ENCODE measurements around the gene FNIP1. TPM values are rescaled to one million over a fixed set of nuclear protein-coding genes. Genes with fewer than 3 reads are reported as not detected.
A peak's percentile ranks its signal among the peaks of the same experiment; 100 is the strongest.

The FNIP1 gene
- total and polyA plus RNA-seq, 12 donors: 2.9 to 63.4 (median 33.8) TPM

- 84 to 92% (median 88%) methylated on average over 1 of the region's 1 CpG for WGBS, 4 donors
- DNase-seq: no peak
- Histone ChIP-seq H3K27ac (no peak overlapping the region), H3K36me3 (replicated peaks in 1 of 2) (no peaks in the 10 kb centered on the region), H3K4me3 (no peak overlapping the region), H3K4me1 (replicated peaks in 1 of 2) (peaks cover 11 to 12% of the 10 kb centered on the region in 2 donors), H3K9me3 (replicated peaks in 1 of 3) (no peaks in the 10 kb centered on the region), H3K27me3 (no peaks in the 10 kb centered on the region)
- intact Hi-C loops (cut with DNase I): no loop called here
- no peak for TF ChIP-seq CTCF (IDR thresholded peaks at IDR 0.05)
- TF ChIP-seq POLR2A (IDR thresholded peaks at IDR 0.05): no peak
These were observed 187.0 kb downstream of the FNIP1 start for GRCh38 chr5:131609774-131610173.

- 84 to 90% (median 87%) methylated on average over 5 of the region's 5 CpGs for WGBS, 4 donors
- no peaks in the 10 kb centered on the region for H3K27me3 ChIP-seq
- no peak for DNase-seq
- no peak overlapping the region for H3K4me3 ChIP-seq
- H3K4me1 ChIP-seq (replicated peaks in 1 of 2): peaks cover 11 to 12% of the 10 kb centered on the region in 2 donors
- TF ChIP-seq POLR2A (IDR thresholded peaks at IDR 0.05) (no peak), CTCF (IDR thresholded peaks at IDR 0.05) (no peak)
- intact Hi-C loops (cut with DNase I): no loop called here
- no peaks in the 10 kb centered on the region for H3K9me3 ChIP-seq (replicated peaks in 1 of 3)
- no peak overlapping the region for H3K27ac ChIP-seq
- H3K36me3 ChIP-seq (replicated peaks in 1 of 2): no peaks in the 10 kb centered on the region
These were observed 188.2 kb downstream of the FNIP1 start for GRCh38 chr5:131608597-131608996.

GRCh38 chr5:131607903-131608540 lies 188.8 kb downstream of the FNIP1 start:
- H3K27me3 ChIP-seq: no peaks in the 10 kb centered on the region
- no peak overlapping the region for H3K27ac ChIP-seq
- no peaks in the 10 kb centered on the region for H3K36me3 ChIP-seq (replicated peaks in 1 of 2)
- peak in 3 of 7 donors; percentile 23 to 25 (median 23) for DNase-seq
- TF ChIP-seq CTCF (IDR thresholded peaks at IDR 0.05) (no peak), POLR2A (IDR thresholded peaks at IDR 0.05) (no peak)
- no peaks in the 10 kb centered on the region for H3K9me3 ChIP-seq (replicated peaks in 1 of 3)
- intact Hi-C loops (cut with DNase I): no loop called here
- peaks cover 11 to 12% of the 10 kb centered on the region in 2 donors for H3K4me1 ChIP-seq (replicated peaks in 1 of 2)
- H3K4me3 ChIP-seq: no peak overlapping the region
- WGBS, 4 donors: 43 to 53% (median 51%) methylated on average over 4 of the region's 4 CpGs

- WGBS, 4 donors: 85 to 86% (median 86%) methylated on average over 4 of the region's 4 CpGs
- Histone ChIP-seq H3K4me1 (replicated peaks in 1 of 2) (peaks cover 11 to 12% of the 10 kb centered on the region in 2 donors), H3K36me3 (replicated peaks in 1 of 2) (no peaks in the 10 kb centered on the region), H3K27ac (no peak overlapping the region), H3K27me3 (no peaks in the 10 kb centered on the region), H3K4me3 (no peak overlapping the region), H3K9me3 (replicated peaks in 1 of 3) (no peaks in the 10 kb centered on the region)
- DNase-seq: no peak
- TF ChIP-seq POLR2A (IDR thresholded peaks at IDR 0.05): no peak
- no peak for TF ChIP-seq CTCF (IDR thresholded peaks at IDR 0.05)
- intact Hi-C loops (cut with DNase I): no loop called here
These were observed 189.4 kb downstream of the FNIP1 start for GRCh38 chr5:131607418-131607817.
